ENCODE data around the gene MTERF2.

The MTERF2 gene

GRCh38 chr12:106954462-106955376 is 32.2 kb downstream of the MTERF2 start:
- DNase-seq (ENCODE audit: low read depth, low spot score), result no peak

- DNase-seq (ENCODE audit: low read depth, low spot score), result no peak
Measured at GRCh38 chr12:106953352-106954250, 33.3 kb downstream of the MTERF2 start.

GRCh38 chr12:106950591-106950990 is 36.4 kb downstream of the MTERF2 start:
- DNase-seq (ENCODE audit: low read depth, low spot score), result no peak

GRCh38 chr12:106947461-106947860 is 39.5 kb downstream of the MTERF2 start:
- no peak for DNase-seq (ENCODE audit: low read depth, low spot score)

- no peak for DNase-seq (ENCODE audit: low read depth, low spot score)
Measured at GRCh38 chr12:106945261-106945851, 41.6 kb downstream of the MTERF2 start.

GRCh38 chr12:106942775-106943174 is 44.2 kb downstream of the MTERF2 start:
- no peak for DNase-seq (ENCODE audit: low read depth, low spot score)

GRCh38 chr12:106941481-106942156 is 45.3 kb downstream of the MTERF2 start:
- DNase-seq (ENCODE audit: low read depth, low spot score), result no peak

- no peak for DNase-seq (ENCODE audit: low read depth, low spot score)
Measured at GRCh38 chr12:106934277-106934676, 52.7 kb downstream of the MTERF2 start.

Measured in activated naive CD8-positive, alpha-beta T cell treated with anti-CD3 and anti-CD28 coated beads, Interleukin-2, amount 50 U/mL, for 16 hours (primary cell).